Right lung (tissue), 5 donors: Measurements from ENCODE around the gene HNRNPF. TPM values are rescaled to one million over a fixed set of nuclear protein-coding genes. Genes with fewer than 3 reads are reported as not detected.
"Not testable (repeated sequence)": the region's sequence is repeated elsewhere in the genome, so short reads cannot be mapped to it uniquely, and the experiment has no call there.

Experiments
- DNase-seq, 2 donors: peaks; one replicate each; pipeline ENCODE4 v3.0.0-alpha.2; 2013
- polyA plus RNA-seq, 5 donors: library from polyadenylated mRNA; unstranded; fragments of 120-200 nt; gene quantifications; one replicate each; pipeline versions ENCODE4 v1.2.1 to v1.2.3, GENCODE V29; 2013; ENCODE audit warnings: inconsistent platforms in 1 of 5, low replicate concordance in 1 of 5; ENCODE audit not compliant: insufficient read length in 5 of 5, insufficient read depth in 1 of 5

HNRNPF gene
- polyA plus RNA-seq, 5 donors, result 171 to 190 (median 179) TPM

DNA sequence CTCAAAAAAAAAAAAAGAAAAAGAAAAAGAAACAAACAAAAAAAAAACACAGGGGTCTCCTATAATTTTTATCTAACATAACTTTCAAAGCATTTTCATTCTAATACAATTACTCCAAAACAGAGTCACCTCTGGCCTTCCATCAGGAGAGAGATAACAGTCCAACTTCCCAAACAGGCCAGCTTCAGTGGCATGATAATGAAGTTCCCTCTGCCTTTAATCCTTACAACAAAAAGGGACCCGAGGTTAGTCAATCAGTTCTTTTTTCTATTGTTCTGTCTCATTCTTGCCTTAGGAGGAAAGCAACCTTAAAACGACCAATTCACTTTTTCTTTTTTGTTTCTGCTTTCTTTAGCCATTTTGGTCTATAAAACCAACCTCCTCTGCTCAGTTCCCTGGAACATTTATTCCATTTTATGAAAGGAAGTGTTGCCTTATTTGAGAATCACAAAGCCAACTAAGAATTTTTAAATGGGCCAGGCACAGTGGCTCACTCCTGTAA lies 54.1 kb downstream of the HNRNPF start:
- DNase-seq, result no peak

DNA sequence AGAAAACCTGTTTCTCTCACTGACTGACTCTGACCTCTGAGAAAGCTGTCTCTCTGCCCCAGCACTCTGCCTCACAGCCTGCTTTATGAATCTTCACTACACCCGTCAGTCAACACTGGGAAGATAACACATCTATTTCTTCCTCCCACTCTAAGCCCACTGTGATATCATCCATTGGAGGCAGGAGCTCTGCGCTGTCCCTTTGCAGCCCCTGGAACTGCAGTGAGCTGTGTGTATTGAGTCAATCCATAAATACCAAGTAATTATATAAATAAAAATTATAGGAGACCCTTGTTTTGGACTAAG lies 54.7 kb downstream of the HNRNPF start:
- DNase-seq, result no peak

DNA sequence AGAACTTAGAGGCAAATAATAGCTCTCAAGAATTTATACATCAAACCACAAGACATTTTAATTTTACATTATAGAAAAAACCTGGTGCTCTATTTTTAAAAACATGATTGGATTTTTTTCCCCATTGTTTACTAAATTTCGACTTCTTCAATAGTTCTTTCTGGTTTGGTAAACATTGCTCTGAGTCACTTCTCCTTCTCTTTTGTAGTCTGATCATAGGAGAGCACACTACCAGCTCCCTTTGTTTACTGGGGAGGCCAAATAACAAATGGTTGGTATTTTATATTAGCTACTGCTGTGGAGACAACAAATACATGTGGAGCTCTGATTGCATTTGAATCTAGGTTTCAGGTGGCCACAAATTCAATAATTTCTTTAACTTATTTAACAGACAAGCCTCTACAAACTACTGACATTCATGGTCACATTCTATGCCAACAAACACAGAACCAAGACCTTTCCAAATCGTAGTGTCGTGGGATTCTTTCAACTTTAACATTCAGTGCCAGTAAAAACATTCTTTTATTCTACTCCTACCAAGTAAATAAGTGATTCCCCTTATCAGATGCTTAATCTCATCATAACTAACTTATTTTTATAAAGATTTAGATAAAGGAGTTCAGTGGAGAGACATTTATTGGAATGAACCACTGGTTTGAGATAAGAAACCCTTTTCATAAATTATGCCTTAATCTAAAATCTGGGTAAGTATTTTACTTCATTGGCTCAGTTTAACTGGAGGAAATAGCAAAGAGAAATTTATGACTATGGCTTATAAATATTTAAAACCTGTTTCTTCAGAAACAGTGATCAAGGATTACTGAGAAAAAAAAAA lies 55.3 kb downstream of the HNRNPF start:
- no peak for DNase-seq

DNA sequence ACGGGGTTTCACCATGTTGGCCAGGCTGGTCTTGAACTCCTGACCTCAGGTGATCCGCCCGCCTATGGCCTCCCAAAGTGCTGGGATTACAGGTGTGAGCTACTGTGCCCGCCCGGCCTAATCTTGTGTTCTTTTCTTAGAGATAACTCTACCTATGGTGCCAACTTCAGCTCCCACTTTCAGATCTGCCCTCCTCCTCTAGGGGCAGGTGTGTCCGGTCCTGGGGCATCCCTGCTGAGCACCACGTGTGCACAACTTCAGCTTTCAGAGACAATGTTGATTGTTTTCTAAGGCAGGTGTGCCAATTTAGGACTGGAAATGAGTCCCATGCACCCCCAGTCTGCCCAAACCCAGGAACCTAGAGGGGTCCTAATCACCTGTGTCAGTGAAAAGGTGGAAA lies 56.0 kb downstream of the HNRNPF start:
- no peak for DNase-seq

DNA sequence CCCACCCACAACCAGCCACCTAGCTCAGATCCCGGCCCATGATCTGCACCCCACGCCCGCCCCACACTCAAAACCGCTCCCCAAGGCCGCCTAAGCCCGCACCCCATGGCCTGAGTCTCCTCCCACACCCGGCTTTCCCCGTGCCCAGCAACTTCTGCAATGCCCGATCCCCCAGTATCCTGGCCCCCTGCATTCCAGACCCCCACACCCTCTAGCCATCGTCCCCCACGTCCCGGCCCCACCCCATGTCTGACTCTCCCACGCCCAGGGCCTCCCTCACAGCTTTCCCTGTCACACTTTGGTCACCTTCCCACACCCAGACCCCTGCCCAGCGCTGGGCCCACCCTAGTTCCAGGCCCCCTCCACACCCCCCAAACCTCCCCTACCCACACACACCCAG lies 57.7 kb downstream of the HNRNPF start:
- no peak for DNase-seq

DNA sequence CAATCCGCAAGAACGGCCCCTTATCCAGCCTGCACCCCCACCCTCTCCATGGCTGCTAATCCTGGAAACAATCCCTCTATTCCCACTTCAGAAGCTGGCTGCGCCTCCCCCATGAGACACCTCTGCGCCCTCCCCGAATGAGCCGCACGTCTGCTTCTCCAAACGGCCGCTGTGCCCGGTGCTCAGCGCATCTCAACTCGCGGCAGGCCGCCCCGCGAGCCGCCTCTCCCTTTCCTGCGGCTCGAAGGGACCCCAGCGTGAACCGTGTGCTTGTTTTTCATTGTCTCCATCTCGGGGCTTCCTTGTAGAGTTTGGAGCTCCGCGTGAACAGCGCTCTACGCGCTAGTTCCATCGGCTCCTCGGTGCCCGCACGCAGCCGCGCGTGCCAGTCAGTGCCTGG lies 58.3 kb downstream of the HNRNPF start:
- DNase-seq, result no peak

DNA sequence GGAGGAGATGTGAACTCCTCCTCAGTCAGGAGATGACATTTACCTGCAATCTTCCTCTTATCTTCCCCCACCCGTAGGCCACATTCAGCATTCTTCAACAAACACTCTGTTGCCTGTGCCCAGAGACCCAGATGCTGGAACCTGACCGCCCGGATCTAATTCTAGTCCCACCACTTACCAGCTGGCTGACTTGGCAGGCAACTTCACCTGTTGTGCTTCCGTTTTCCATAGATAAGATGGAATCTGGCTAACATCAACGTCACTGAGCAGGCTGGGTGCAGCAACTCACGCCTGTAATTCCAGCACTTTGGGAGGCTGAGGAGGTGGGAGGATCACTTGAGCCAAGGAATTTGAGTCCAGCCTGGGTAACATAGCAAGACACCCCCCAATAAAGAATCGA lies 58.8 kb downstream of the HNRNPF start:
- DNase-seq, result peak; percentile 30 to 41

DNA sequence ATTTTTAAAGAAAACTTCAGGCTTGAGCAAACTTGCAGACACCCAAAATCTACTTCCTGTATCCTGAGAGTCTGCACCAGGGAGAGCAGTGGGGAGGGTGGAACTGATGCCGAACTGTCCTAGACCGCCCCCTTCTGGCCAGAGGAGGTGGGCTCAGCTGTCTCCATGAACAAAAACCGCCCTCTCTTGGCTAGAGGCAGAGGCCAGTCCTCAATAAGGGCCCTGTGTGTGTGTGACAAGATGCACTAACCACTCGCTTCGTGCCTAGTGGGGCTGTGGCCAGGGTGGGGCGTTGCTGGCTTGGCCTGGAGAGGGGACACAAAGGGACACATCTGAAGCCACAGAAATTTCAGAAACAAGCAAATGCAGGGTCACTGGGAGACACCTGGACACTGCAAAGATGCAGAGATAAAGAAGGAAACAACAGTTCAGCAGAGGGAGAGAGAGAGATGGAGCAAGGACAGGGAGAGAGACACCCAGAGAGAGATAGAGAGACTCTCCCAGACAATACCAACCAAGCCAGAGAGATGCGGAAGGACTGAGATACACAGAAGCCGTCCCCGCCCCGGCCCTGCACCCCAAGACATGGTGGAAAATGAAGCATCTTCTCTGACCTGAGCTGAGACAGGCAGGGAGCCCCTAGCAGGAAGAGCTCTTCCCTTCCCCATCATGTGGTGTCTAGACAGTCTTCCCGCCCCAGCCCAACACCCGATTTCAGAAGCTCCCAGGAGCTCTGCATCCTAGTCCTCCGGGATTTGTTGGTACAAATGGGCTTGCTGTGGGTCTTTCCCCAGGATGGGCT lies 60.3 kb downstream of the HNRNPF start:
- peak; percentile 74 to 81 for DNase-seq

DNA sequence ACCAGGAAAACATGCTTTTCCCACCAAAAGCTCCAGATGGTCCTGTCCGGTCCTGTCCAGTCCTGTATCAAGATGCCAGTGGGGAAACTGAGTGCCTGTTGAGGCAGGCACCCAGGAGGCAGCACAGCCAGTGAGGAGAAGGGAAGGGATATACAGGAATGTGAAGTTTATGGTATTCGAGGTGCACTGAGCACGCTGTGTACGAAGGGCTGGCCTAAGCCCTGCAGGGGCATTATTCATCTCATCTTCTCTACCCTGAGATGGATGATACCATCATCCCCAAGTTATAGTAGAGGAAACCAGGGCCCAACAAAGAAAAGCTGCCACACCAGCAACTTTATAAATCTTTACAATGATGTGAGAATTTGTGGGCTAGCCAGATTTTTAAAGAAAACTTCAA lies 61.0 kb downstream of the HNRNPF start:
- no peak for DNase-seq

DNA sequence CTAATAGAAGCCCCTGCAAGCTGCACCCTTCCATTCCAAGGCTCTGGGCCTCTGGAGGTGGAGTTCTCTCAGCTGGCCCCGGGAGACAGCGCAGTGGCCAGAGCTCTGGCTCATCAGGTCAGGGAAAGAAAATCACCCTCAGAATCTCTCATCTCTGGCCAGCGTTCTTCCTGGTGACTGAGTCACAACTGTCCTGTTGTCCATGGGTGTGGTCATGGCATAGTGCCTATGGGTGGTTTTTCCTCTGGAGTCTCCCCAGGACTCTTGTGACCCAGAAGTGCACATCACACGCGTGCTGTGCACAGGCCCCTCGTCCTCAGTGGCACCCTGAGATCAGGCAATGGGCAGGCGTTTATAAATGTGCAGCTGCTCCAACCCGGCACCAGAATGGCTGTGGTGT lies 64.9 kb downstream of the HNRNPF start:
- no peak for DNase-seq

DNA sequence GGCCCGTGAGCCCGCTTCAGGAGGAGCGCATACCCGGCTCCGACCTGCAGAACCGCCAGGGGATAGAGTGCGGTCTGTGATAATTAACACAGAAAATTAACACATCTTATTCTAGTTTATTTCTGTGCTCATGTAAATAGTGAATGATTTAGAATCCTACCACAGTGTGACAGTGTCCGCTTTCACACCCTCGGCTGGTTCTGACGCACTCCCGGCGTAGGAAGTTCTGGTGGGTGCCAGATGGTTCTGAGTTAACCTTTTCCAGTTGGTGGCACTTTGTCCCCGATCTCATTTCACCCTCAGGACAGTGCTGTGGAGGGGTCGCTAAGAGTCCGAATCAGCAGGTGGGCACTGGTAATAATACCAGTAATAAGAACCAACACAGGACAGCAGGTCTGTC lies 65.9 kb downstream of the HNRNPF start:
- no peak for DNase-seq

DNA sequence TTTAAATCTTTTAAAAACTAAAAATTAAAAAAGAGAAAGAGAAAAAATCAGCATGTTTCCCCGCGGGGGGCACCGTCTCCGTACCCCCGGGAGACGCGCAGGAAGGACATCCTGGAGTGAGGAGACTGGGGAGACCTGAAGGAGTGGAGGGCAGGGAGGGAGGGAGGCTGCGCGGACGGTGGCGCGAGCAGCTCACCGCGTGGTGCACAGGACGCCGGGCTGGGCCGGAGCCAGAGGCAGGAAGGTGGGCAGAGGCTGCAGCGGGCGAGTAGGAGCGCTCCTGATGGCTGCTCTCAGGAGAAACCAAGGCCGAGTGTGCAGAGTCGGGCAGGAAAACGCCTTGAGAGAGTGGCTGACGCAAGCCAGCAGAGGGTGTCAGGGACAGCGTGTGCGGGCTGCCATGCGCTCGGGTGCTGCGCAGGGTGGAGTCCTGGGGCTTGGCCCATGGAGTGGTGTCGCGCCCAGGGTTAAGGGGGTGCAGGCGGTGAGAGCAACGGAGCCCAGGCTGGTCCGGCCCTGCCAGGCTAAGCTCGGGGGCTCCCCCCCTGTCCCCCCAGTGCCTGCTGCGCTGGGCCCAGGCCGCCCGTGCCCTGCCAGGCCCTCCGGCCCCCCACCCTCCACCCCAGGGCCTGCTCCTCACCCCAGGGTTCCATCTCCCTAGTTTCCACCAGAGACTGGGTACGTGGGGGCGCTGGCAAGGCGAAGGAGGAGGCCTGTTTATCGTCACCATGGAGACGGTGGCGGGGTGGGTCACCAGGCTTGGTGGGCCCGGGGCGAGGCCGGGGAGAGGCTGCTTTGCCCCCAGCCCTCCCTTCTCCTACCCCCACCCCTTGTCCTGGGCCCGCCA lies 66.5 kb downstream of the HNRNPF start:
- DNase-seq, result no peak

DNA sequence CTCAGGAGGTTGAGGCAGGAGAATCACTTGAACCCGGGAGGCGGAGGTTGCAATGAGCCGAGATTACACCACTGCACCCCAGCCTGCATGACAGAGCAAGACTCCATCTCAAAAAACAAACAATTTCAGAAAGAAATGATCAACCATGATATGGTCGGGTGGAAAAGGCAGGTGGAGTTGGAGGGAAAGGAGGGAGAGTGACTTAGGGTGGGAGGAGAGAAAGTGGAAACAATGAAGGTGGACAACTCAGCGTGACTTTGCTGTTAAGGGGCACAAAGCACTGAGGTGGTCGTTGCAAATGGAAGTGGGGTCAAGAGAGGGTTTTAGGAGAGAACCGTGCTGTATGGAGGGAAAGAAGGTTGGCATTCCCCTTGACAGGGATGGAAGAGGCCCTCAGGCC lies 67.5 kb downstream of the HNRNPF start:
- no peak for DNase-seq

DNA sequence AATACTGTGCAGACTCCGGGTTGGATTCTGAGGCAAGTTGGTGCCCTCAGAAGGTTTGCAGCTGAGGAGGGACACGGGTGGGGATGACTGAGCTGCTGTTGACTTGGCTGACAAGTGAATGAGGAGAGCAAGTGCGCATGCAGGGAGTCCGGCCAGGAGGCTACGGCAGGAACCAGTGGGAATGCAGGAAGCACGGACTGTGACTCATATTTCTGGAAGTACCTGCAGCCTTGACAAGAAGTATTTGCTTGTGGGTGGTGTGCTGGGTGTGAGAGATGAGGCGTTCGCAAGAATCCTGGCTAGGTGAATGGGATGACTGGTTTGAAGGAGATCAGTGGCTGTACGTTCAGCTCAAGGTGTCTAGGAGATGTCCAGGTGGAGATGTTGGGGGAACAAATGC lies 68.4 kb downstream of the HNRNPF start:
- DNase-seq, result no peak

DNA sequence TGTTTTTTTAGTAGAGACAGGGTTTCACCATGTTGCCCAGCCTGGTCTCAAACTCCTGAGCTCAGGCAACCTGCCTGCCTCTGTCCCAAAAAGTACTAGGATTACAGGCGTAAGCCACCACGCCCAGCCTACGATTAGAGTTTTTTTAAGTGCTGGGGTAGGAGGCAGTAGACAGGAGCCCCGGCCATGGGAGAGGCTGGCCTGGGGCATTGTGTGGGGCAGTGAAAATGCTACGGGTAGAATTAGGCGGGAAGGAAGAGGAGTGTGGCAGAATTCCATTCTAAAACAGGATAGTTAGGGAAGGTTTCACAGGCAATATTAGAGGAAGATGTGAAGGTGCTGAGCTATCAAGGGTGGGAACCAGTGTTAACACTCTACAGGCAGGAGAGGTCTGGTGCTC lies 68.9 kb downstream of the HNRNPF start:
- no peak for DNase-seq

DNA sequence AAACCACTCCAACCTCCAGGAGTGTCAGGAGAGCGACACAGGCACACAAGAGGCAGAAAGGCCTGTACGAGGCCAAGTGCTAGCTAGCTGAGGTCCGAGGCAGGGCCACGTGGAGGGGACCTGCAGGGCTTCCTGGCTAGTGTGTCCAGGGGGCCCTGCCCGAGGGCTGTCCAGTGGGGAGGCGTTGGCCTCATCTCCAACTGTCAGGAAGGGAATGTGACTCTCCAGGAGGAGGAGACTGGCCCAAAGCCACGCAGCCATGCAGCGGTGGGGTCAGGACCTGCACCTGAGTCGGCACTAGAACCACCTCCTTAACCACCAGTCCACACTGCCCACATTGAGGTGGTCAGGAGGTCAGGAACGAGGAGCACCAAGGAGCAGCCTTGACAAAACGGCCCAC lies 69.8 kb downstream of the HNRNPF start:
- no peak for DNase-seq

DNA sequence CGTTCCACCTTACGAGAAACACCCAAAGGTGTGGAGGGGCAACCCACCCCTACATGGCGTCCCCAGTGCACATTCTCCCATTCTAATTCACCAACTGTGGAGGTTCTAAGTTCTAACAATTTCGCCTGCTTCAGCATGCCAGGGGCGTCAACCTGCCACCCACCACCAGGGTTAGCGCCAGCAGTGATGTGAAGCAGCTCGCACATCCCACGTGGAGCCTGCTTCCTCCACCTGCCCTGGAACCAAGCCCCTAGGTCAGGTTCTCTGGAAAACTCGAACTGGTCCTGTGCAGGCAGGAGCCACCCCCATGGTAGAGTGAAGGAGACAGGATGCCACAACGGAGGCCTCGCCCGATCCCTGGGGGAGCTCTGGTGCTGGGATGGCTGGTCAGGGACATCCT lies 70.9 kb downstream of the HNRNPF start:
- DNase-seq, result no peak

DNA sequence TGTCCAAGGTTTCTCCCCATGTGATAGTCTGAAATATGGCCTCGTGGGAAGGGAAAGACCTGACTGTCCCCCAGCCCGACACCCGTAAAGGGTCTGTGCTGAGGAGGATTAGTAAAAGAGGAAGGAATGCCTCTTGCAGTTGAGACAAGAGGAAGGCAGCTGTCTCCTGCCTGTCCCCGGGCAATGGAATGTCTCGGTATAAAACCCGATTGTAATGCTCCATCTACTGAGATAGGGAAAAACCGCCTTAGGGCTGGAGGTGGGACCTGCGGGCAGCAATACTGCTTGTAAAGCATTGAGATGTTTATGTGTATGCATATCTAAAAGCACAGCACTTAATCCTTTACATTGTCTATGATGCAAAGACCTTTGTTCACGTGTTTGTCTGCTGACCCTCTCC lies 71.5 kb downstream of the HNRNPF start:
- not testable (repeated sequence) for DNase-seq

DNA sequence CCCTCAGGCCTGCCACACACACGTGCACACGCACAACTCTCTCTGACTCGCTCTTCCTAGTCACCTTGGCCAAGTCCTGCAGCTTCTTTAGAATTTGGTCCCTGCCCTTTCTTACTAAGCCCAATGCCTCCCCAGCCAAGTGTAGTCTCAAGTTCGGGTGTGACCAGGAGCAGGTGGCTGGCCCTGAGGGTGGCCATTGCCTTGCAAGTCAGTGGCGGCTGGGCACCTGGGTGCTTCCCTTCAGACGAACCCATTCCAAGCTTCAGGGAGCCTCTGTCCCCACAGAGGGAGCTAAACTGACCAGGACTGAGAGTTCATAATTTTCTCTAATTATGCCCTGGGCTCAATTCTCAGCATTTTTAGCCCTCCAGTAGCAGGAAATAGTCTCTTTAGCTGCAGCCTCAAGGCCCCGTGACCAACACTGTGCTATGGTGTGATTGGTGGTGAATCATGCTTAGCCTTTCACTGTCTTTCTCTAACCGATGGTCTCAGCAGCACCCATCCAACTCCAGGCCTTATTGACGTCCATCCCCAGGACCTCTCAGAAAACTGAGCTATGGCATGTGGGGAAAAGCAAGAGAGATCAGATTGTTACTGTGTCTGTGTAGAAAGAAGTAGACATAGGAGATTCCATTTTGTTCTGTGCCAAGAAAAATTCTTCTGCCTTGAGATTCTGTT lies 72.2 kb downstream of the HNRNPF start:
- no peak for DNase-seq

DNA sequence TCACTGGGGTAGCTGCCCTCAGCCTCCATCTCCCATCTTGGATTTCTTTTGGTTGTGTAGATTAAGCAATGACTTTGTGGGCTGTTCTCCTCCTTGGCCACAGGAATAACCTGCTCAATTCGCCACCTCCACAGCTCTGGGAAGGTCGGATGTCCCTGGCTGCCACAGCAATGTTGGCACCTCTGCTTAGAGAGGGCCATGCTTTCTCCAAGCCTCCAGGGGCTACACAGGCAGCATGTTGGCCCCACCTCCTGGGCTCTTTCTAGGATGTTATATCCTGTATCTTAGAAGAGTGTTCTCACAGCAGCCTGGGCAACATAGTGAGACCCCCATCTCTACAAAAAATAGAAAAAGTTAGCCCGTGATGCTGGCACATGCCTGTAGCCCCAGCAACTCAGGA lies 72.9 kb downstream of the HNRNPF start:
- DNase-seq, result no peak
